ENCODE data around the gene TPCN1.
A peak's percentile ranks its signal among the peaks of the same experiment; 100 is the strongest.
"Not testable (repeated sequence)": the region's sequence is repeated elsewhere in the genome, so short reads cannot be mapped to it uniquely, and the experiment has no call there.

The TPCN1 gene

GRCh38 chr12:113197518-113198077 lies 23.7 kb upstream of the TPCN1 start:
- DNase-seq = no peak

- no peak for DNase-seq
Measured at GRCh38 chr12:113198296-113198695, 23.0 kb upstream of the TPCN1 start.

GRCh38 chr12:113200021-113200797 lies 21.1 kb upstream of the TPCN1 start:
- DNase-seq = no peak

- DNase-seq = no peak
Measured at GRCh38 chr12:113201187-113202177, 19.8 kb upstream of the TPCN1 start.

- DNase-seq = no peak
Measured at GRCh38 chr12:113202300-113203075, 18.8 kb upstream of the TPCN1 start.

GRCh38 chr12:113203852-113204760 lies 17.2 kb upstream of the TPCN1 start:
- DNase-seq = no peak

GRCh38 chr12:113204804-113205203 lies 16.5 kb upstream of the TPCN1 start:
- DNase-seq = no peak

- DNase-seq = not testable (repeated sequence)
Measured at GRCh38 chr12:113206802-113207201, 14.5 kb upstream of the TPCN1 start.

GRCh38 chr12:113207613-113208040 lies 13.6 kb upstream of the TPCN1 start:
- no peak for DNase-seq

GRCh38 chr12:113208041-113208934 lies 13.0 kb upstream of the TPCN1 start:
- DNase-seq = peak; percentile 21 to 30

GRCh38 chr12:113211160-113211559 lies 10.1 kb upstream of the TPCN1 start:
- DNase-seq = no peak

GRCh38 chr12:113214895-113215400 lies 6.3 kb upstream of the TPCN1 start:
- no peak for DNase-seq

GRCh38 chr12:113216027-113216426 lies 5.2 kb upstream of the TPCN1 start:
- no peak for DNase-seq

GRCh38 chr12:113220593-113221180 lies 577 bp upstream of the TPCN1 start:
- DNase-seq = no peak

GRCh38 chr12:113221997-113222729 lies 899 bp downstream of the TPCN1 start:
- peak; percentile 13 to 19 for DNase-seq

GRCh38 chr12:113222730-113223531 lies 1.7 kb downstream of the TPCN1 start:
- no peak for DNase-seq

GRCh38 chr12:113224955-113225354 lies 3.7 kb downstream of the TPCN1 start:
- no peak for DNase-seq
